ENCODE results near the gene LOXL1.

GRCh38 chr15:73908822-73909122 lies 17.5 kb upstream of the LOXL1 start:
- TF ChIP-seq, protein P1, sequence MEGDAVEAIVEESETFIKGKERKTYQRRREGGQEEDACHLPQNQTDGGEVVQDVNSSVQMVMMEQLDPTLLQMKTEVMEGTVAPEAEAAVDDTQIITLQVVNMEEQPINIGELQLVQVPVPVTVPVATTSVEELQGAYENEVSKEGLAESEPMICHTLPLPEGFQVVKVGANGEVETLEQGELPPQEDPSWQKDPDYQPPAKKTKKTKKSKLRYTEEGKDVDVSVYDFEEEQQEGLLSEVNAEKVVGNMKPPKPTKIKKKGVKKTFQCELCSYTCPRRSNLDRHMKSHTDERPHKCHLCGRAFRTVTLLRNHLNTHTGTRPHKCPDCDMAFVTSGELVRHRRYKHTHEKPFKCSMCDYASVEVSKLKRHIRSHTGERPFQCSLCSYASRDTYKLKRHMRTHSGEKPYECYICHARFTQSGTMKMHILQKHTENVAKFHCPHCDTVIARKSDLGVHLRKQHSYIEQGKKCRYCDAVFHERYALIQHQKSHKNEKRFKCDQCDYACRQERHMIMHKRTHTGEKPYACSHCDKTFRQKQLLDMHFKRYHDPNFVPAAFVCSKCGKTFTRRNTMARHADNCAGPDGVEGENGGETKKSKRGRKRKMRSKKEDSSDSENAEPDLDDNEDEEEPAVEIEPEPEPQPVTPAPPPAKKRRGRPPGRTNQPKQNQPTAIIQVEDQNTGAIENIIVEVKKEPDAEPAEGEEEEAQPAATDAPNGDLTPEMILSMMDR (IDR thresholded peaks at IDR 0.05; ENCODE audit: borderline replicate concordance, extremely low read depth, low read length, poor library complexity, severe bottlenecking) = no peak
- no peak for TF ChIP-seq EZH2 (IDR thresholded peaks at IDR 0.05; ENCODE audit: borderline replicate concordance, low read depth, low read length, severe bottlenecking)
